ENCODE measurements around the gene S100A2. TPM values are rescaled to one million over a fixed set of nuclear protein-coding genes. Genes with fewer than 3 reads are reported as not detected.

Gene S100A2
- total and polyA plus RNA-seq, 2 donors from 2014 or later: 152 to 416 TPM

DNA sequence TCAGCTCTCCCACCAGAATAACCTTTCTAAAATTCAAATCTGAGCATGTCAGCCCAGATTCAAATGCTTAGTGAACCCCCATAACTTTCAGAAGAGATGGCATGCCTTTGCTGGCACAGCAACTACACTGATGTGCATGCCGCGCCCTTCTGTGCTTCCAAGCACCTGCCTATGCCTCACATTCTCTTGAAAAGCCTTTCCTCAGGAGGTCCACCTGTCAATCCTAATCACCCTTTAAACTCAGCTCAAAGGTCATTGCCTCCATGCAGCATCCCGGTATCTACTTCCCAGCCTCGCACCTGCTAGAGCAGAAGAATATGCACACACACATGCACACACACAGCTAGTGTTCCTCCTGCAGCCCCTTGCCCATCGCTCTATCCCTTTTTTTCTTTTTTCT, 5.2 kb upstream of the S100A2 start:
- Histone ChIP-seq H3K36me3 (ENCODE audit: control insufficient read depth in 2 of 3, insufficient read depth in 3 of 3, low read length in 3 of 3) (no peaks in the 10 kb centered on the region), H3K4me1 (ENCODE audit: control insufficient read depth in 2 of 3, insufficient read depth in 2 of 3, low read depth in 1 of 3, low read length in 3 of 3) (peaks cover 5 to 15% (median 14%) of the 10 kb centered on the region in 3 donors), H3K27ac (ENCODE audit: low read depth in 2 of 2, low read length in 2 of 2) (no peak overlapping the region), H3K4me3 (ENCODE audit: low read length in 3 of 3) (no peak overlapping the region), H3K9ac (ENCODE audit: low read length in 3 of 3) (no peak overlapping the region), H3K9me3 (ENCODE audit: control insufficient read depth in 2 of 3, insufficient read depth in 1 of 3, low read length in 3 of 3) (no peaks in the 10 kb centered on the region), H3K27me3 (ENCODE audit: control insufficient read depth, insufficient read depth, low read length) (no peaks in the 10 kb centered on the region)
- DNase-seq (no peak), FAIRE-seq (no peak)
- TF ChIP-seq, protein P1, sequence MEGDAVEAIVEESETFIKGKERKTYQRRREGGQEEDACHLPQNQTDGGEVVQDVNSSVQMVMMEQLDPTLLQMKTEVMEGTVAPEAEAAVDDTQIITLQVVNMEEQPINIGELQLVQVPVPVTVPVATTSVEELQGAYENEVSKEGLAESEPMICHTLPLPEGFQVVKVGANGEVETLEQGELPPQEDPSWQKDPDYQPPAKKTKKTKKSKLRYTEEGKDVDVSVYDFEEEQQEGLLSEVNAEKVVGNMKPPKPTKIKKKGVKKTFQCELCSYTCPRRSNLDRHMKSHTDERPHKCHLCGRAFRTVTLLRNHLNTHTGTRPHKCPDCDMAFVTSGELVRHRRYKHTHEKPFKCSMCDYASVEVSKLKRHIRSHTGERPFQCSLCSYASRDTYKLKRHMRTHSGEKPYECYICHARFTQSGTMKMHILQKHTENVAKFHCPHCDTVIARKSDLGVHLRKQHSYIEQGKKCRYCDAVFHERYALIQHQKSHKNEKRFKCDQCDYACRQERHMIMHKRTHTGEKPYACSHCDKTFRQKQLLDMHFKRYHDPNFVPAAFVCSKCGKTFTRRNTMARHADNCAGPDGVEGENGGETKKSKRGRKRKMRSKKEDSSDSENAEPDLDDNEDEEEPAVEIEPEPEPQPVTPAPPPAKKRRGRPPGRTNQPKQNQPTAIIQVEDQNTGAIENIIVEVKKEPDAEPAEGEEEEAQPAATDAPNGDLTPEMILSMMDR (IDR thresholded peaks at IDR 0.05; ENCODE audit: borderline replicate concordance, extremely low read depth, insufficient read depth): no peak
- intact Hi-C loops (cut with DNase I): no loop called here

DNA sequence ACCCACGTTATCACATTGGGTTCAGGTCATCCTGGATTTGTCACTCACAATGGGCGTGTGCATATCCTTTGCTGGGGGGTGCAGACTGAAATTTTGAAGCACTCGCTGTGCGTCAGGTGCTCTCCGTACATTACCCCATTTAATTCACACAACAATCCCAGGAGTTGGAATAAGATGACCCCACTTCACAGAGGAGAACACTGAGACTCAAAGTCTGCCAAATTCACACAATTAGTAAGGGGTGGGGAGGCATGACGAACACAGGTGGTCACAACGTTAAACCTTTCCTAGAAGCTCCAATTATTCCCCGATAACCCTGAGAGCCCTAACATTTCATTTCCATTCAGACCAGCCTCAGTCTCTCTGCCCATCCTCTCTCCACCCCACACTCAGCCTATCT, 3.8 kb upstream of the S100A2 start:
- H3K9ac ChIP-seq (ENCODE audit: low read length in 3 of 3): no peak overlapping the region
- H3K9me3 ChIP-seq (ENCODE audit: control insufficient read depth in 2 of 3, insufficient read depth in 1 of 3, low read length in 3 of 3): no peaks in the 10 kb centered on the region
- FAIRE-seq (no peak), DNase-seq (no peak)
- intact Hi-C loops (cut with DNase I): loop anchor here (5.0 kb wide), 1 partner anchor 57 kb away; no protein-coding TSS in a partner anchor
- TF ChIP-seq, protein P1 (IDR thresholded peaks at IDR 0.05; ENCODE audit: borderline replicate concordance, extremely low read depth, insufficient read depth): no peak
- no peak overlapping the region for H3K27ac ChIP-seq (ENCODE audit: low read depth in 2 of 2, low read length in 2 of 2)
- no peaks in the 10 kb centered on the region for H3K27me3 ChIP-seq (ENCODE audit: control insufficient read depth, insufficient read depth, low read length)
- no peaks in the 10 kb centered on the region for H3K36me3 ChIP-seq (ENCODE audit: control insufficient read depth in 2 of 3, insufficient read depth in 3 of 3, low read length in 3 of 3)
- H3K4me3 ChIP-seq (ENCODE audit: low read length in 3 of 3): no peak overlapping the region
- H3K4me1 ChIP-seq (ENCODE audit: control insufficient read depth in 2 of 3, insufficient read depth in 2 of 3, low read depth in 1 of 3, low read length in 3 of 3): peaks cover 6 to 20% (median 19%) of the 10 kb centered on the region in 3 donors

DNA sequence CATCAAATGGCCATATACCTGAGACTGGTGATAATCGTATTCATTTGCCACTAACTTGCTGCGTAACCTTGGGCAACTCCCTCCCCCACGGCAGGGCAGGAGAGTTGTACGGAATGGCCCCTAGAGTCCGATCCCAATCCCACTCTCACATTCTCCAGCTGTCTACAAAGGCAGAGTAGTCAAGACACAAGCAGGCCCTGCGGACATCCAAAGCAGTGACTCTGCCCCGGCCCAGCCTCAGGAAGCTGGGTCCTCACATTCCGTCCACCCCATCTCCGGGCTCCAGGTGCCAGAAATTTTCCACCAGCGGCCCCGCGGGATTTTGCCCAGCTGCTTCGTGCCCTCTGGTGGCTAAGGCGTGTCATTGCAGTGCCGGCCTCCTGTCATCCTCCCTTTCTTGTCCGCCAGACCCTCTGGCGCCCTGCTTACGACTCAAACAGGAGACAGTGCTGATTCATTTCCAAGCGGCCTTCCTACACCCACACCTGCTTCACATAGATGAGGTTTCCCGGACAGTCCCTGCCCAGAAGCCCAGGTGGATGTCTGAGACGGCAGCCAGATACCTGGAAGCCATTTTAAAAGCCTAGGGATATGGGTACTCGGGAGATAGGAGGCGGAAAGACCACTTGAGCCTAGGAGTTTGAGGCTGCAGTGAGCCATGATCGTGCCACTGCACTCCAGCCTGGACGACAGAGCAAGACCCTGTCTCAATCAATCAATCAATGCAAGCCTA, 2.9 kb upstream of the S100A2 start:
- H3K27me3 ChIP-seq (ENCODE audit: control insufficient read depth, insufficient read depth, low read length): no peaks in the 10 kb centered on the region
- H3K9ac ChIP-seq (ENCODE audit: low read length in 3 of 3): peak overlapping the region in 2 of 3 donors; percentile 9 to 82
- intact Hi-C loops (cut with DNase I): loop anchor here (5.0 kb wide), 1 partner anchor 56 kb away; no protein-coding TSS in a partner anchor
- no peaks in the 10 kb centered on the region for H3K9me3 ChIP-seq (ENCODE audit: control insufficient read depth in 2 of 3, insufficient read depth in 1 of 3, low read length in 3 of 3)
- DNase-seq: peak; percentile 94 to 95 (median 95)
- H3K4me3 ChIP-seq (ENCODE audit: low read length in 3 of 3): peak overlapping the region; percentile 12 to 56 (median 21)
- FAIRE-seq: no peak
- H3K4me1 ChIP-seq (ENCODE audit: control insufficient read depth in 2 of 3, insufficient read depth in 2 of 3, low read depth in 1 of 3, low read length in 3 of 3): peaks cover 6 to 24% (median 19%) of the 10 kb centered on the region in 3 donors
- peak overlapping the region; percentile 71 to 74 for H3K27ac ChIP-seq (ENCODE audit: low read depth in 2 of 2, low read length in 2 of 2)
- TF ChIP-seq, protein P1 (IDR thresholded peaks at IDR 0.05; ENCODE audit: borderline replicate concordance, extremely low read depth, insufficient read depth): peak; percentile 99
- no peaks in the 10 kb centered on the region for H3K36me3 ChIP-seq (ENCODE audit: control insufficient read depth in 2 of 3, insufficient read depth in 3 of 3, low read length in 3 of 3)
